ENCODE data around the gene SF3B3.

DNA sequence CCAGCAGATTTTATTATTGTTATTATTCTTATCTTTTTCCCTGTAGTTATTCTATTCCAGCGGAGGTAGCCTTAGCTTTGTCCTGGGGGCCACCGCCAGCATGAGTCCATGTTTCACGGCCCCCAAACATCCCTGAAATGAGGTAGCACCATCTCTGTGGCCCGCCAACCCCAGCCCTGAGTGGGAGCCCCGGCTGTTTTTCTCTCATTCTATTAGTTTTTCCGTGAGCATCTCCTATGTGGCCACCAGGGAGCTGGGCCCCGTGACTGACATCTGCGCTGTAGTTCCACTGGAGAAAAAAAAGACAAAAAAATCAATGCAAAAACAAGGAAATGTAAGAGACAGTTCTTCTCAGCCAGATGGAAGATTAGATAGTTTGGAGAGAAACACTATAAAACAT lies 79.2 kb downstream of the SF3B3 start:
- TF ChIP-seq, protein P1, sequence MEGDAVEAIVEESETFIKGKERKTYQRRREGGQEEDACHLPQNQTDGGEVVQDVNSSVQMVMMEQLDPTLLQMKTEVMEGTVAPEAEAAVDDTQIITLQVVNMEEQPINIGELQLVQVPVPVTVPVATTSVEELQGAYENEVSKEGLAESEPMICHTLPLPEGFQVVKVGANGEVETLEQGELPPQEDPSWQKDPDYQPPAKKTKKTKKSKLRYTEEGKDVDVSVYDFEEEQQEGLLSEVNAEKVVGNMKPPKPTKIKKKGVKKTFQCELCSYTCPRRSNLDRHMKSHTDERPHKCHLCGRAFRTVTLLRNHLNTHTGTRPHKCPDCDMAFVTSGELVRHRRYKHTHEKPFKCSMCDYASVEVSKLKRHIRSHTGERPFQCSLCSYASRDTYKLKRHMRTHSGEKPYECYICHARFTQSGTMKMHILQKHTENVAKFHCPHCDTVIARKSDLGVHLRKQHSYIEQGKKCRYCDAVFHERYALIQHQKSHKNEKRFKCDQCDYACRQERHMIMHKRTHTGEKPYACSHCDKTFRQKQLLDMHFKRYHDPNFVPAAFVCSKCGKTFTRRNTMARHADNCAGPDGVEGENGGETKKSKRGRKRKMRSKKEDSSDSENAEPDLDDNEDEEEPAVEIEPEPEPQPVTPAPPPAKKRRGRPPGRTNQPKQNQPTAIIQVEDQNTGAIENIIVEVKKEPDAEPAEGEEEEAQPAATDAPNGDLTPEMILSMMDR (IDR thresholded peaks at IDR 0.05) = no peak
- TF ChIP-seq EP300 (IDR thresholded peaks at IDR 0.05; ENCODE audit: borderline replicate concordance in 1 of 2, low read depth in 1 of 2, low read length in 1 of 2) = no peak
- no peak for TF ChIP-seq TEAD4 (IDR thresholded peaks at IDR 0.05; ENCODE audit: borderline replicate concordance, insufficient read depth)
- TF ChIP-seq TAF1 (IDR thresholded peaks at IDR 0.05; ENCODE audit: borderline replicate concordance, low read depth, low read length) = no peak
- no peak for TF ChIP-seq EZH2phosphoT487 (IDR thresholded peaks at IDR 0.05; ENCODE audit: borderline replicate concordance, low read depth)

Measured in SK-N-SH (cell line).